HG03097 (cell line): ENCODE measurements around the gene MAPKAPK2.

Source experiments
- ATAC-seq: cut with Tn5 transposase; IDR thresholded peaks from one replicate; pipeline ENCODE4 v1.9.1; 2021; ENCODE audit not compliant: unreplicated experiment, low FRiP score

MAPKAPK2 gene

GRCh38 chr1:206681359-206681758, 3.3 kb upstream of the MAPKAPK2 start:
- ATAC-seq, result no peak

GRCh38 chr1:206682111-206682510, 2.6 kb upstream of the MAPKAPK2 start:
- no peak for ATAC-seq

- ATAC-seq, result no peak
Measured at GRCh38 chr1:206683313-206683712, 1.4 kb upstream of the MAPKAPK2 start.

- ATAC-seq, result no peak
Measured at GRCh38 chr1:206684003-206684402, 702 bp upstream of the MAPKAPK2 start.

GRCh38 chr1:206685334-206685768, 646 bp downstream of the MAPKAPK2 start:
- no peak for ATAC-seq

- ATAC-seq, result no peak
Measured at GRCh38 chr1:206685769-206686477, 1.2 kb downstream of the MAPKAPK2 start.

- no peak for ATAC-seq
Measured at GRCh38 chr1:206686478-206687249, 2.0 kb downstream of the MAPKAPK2 start.

- no peak for ATAC-seq
Measured at GRCh38 chr1:206687251-206687914, 2.7 kb downstream of the MAPKAPK2 start.

- no peak for ATAC-seq
Measured at GRCh38 chr1:206687915-206688442, 3.3 kb downstream of the MAPKAPK2 start.

GRCh38 chr1:206690516-206690915, 5.8 kb downstream of the MAPKAPK2 start:
- ATAC-seq, result no peak

GRCh38 chr1:206691604-206692003, 6.9 kb downstream of the MAPKAPK2 start:
- ATAC-seq, result no peak

GRCh38 chr1:206693029-206693428, 8.3 kb downstream of the MAPKAPK2 start:
- ATAC-seq, result no peak

- ATAC-seq, result no peak
Measured at GRCh38 chr1:206693592-206693991, 8.9 kb downstream of the MAPKAPK2 start.

- ATAC-seq, result no peak
Measured at GRCh38 chr1:206694171-206695124, 9.7 kb downstream of the MAPKAPK2 start.

- no peak for ATAC-seq
Measured at GRCh38 chr1:206695733-206696132, 11.0 kb downstream of the MAPKAPK2 start.

GRCh38 chr1:206696812-206697585, 12.3 kb downstream of the MAPKAPK2 start:
- ATAC-seq, result no peak

- ATAC-seq, result no peak
Measured at GRCh38 chr1:206698011-206698410, 13.3 kb downstream of the MAPKAPK2 start.

- no peak for ATAC-seq
Measured at GRCh38 chr1:206699000-206699586, 14.4 kb downstream of the MAPKAPK2 start.

- ATAC-seq, result no peak
Measured at GRCh38 chr1:206699626-206700025, 14.9 kb downstream of the MAPKAPK2 start.
